Skeletal muscle cell (primary cell): Measurements from ENCODE around the gene TUBAL3.
A peak's percentile ranks its signal among the peaks of the same experiment; 100 is the strongest.

Experiments used
- DNase-seq: peaks from one replicate; pipeline ENCODE4 v3.0.0-alpha.2; 2010; ENCODE audit warnings: low read depth
- H3K4me3 ChIP-seq: 2 replicates; pipeline ENCODE4 v1.5.1; 2011; ENCODE audit warnings: low read depth, mild to moderate bottlenecking, control low read depth, low read length, moderate library complexity

TUBAL3 gene

GRCh38 chr10:5404208-5405041, at the start of gene TUBAL3:
TSS of gene TUBAL3 (minus strand) at chr10:5404828. CDS start at chr10:5404792, 36 bp downstream.
- DNase-seq = no peak
- no peak within 1 kb of the TSS for H3K4me3 ChIP-seq

- H3K4me3 ChIP-seq = no peak overlapping the region
- DNase-seq = no peak
Measured at GRCh38 chr10:5453749-5454489, 49.3 kb upstream of the TUBAL3 start.

DNA sequence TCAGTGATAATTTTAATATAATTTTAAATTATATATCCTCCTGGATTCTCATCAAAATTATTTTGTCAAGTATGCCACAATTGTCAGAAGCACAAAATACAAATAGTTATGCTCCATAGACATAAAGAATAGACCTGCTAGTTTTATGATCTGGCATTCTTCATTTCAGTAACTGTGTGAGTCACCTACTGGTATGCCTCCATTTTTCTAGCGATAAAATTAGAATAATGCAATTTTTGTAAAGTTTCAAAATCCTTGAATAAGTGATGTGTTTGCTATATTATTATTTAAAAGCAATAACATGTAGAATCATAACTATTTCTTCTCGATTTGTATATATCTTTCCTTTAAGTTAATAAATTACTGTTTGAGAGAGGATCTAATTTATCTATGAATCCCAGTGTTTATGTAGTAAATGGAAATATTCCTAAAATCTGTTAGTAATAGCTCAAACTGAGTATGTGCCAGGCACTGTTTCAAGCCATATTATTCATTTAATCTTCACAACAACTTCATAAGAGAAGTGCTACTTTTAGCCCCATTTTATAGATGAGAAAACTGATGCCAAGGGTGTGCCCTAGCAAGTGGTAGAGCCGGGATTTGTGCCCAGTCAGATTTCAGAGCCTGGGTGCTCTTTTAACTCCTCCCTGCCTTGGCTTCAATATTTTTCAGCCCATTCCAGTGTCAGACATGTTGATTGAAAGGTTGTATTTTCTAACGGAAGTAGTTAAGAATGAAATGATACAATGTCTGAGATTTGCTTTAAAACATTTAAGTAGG, 46.2 kb upstream of the TUBAL3 start:
- no peak for DNase-seq

DNA sequence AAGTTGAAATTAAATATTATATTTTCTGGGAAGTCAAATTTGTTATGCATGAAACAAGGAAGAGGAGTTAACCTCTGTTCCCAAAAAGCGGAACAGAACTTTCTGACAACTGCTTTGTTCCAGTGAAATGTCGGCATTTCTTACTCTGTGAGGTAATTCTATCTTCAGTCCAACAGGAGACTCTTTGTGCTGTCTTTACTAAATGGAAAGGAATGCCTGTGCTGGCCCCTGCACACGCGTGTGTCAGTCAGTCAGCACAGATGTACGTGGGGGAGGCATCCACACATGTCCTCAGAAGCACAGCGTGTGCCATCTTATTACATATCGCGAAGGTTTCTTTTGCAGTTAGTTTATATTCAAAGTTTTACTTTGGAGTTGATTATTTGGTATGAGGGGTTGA, 45.2 kb upstream of the TUBAL3 start:
- peak; percentile 82 for DNase-seq
- H3K4me3 ChIP-seq = peak overlapping the region; percentile 67

More for the DNA sequence above, 46.2 kb upstream of the TUBAL3 start:
- no peak overlapping the region for H3K4me3 ChIP-seq

DNA sequence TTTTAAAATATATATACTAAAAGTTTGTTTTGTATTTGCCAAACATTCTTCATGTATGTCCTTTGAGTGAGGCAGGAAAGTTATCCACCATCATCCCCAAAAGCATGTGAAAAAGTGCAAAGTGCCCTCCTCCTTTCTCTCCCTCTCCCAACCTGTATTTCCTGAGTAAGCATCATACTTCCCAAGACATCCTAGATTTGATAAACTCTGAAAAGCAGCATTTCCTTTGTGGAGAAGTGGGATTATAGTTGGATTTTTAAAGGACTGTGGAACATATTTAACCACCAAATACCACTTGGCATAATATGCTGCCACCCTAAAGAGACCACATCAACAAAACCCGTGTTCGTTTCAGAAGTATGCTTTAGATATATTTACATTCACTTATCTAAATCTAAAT, 44.6 kb upstream of the TUBAL3 start:
- no peak for DNase-seq
- H3K4me3 ChIP-seq = peak overlapping the region; percentile 67

- H3K4me3 ChIP-seq = peak overlapping the region; percentile 67
- no peak for DNase-seq
Measured at GRCh38 chr10:5448333-5449001, 43.8 kb upstream of the TUBAL3 start.

- peak overlapping the region; percentile 67 for H3K4me3 ChIP-seq
- no peak for DNase-seq
Measured at GRCh38 chr10:5447611-5448071, 43.0 kb upstream of the TUBAL3 start.

- DNase-seq = no peak
- peak overlapping the region; percentile 67 for H3K4me3 ChIP-seq
Measured at GRCh38 chr10:5447056-5447455, 42.4 kb upstream of the TUBAL3 start.

GRCh38 chr10:5446390-5446926, 41.8 kb upstream of the TUBAL3 start:
- peak overlapping the region; percentile 67 for H3K4me3 ChIP-seq
- DNase-seq = peak; percentile 58

DNA sequence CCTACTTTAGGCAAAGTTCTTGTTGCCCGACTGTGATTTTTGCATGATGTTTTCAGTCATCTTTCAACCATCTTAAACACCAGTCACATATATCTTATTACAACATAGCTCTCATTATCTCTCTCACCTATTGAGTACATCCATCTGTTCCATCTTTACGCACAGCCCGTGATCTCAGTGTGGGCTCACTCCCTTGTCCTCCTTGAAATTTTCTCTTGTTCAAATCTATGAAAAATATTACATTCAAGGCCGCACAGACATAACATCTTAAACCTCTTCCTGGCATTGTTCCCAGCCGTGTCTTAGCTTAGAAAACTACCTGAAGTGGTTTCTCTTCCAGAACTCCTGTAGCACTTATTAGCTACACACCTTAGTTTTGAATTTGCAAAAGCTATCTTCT, 40.4 kb upstream of the TUBAL3 start:
- no peak for DNase-seq

DNA sequence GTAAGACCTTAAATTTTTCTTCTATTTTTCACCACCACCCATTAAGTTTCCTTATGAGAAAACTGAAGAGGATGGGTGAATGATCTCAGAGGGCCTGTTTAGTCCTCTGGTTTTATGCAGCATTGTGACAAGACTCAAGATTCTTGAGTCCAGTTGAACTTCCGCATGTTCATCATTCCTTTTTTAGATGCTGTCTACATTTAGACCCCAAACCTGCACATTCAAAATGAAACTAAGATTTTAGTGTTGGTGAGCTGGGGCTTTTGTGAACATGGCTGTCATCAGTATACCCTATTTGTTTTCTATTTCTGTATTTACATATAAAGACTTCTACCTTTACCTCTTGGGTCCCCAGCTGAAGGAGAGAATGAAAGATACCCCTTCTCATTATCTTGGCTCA, 38.8 kb upstream of the TUBAL3 start:
- DNase-seq = no peak
- no peak overlapping the region for H3K4me3 ChIP-seq

More for the DNA sequence above, 40.4 kb upstream of the TUBAL3 start:
- H3K4me3 ChIP-seq = no peak overlapping the region

DNA sequence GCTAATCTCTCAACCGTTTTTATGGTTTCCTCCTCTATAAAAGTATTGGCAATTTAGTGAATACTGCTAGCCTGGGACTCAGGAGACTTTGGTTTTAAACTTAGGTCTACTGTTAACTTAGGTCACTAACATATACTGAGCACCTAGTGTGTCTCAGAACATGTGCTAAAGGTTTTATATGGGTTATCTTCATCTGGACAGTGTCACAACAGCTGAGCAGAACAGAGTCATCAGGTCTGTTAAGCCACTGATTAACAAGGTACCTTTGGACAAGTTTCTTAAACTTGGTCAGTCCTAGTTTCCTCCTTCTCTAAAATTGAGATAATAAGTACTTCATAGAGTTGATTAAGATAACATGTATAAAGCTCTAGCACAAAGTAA, 38.4 kb upstream of the TUBAL3 start:
- no peak for DNase-seq
- H3K4me3 ChIP-seq = no peak overlapping the region

DNA sequence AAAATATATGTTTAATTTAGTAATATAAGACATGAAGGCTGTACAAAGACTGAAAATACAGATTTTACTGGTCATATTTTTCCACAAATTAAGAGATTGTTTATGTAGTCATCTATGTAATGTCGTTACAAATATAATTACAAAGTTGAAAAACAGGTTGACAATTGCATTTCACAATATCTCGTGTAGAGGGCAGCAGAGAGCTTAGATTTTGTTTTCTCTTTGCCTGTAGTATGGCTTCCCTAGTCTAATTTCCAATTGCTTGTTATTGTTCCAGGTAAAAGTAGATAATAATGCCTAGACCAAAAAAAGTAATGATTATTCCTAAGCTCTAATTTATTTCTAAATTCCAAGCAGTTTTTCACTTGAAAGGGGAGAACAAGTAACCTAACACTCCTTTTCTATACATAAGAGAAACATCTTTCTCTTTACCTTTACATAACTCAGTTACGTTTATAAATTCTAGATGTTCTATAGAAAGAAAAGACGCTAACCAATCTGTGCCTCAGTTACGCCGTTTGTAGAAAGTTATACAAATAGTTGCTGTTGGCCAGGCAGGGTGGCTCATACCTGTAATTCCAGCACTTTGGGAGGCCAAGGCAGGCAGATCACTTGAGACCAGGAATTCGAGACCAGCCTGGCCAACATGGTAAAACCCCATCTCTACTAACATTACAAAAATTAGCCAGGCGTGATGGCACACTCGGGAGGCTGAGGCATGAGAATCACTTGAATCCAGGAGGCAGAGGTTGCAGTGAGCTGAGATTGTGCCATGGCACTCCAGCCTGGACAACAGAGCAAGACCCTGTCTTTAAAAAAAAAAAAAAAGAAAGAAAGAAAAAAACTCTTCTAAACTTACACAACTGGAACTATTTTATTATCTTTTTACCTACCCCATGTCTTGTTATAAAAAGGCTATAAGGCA, 37.7 kb upstream of the TUBAL3 start:
- no peak for DNase-seq
- no peak overlapping the region for H3K4me3 ChIP-seq

DNA sequence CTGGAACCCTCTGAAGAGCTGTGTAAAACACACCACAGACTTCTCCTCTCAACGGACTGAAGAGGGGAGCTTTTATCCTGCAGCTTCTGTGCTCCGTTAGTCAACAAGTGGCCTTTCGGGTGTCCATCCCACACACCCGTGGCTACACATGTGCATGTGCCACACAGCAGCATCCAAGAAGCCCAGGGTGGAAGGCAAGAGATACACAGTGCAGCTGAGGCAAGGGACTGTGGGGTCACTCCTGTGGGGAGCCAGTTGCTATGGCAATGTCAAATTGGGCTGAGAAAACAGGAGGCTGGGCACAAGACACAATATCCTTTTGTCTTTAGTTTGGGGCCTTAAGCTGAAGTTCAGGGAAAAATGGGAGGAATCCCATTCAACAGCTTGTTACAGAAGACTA, 36.5 kb upstream of the TUBAL3 start:
- DNase-seq = no peak
- no peak overlapping the region for H3K4me3 ChIP-seq

DNA sequence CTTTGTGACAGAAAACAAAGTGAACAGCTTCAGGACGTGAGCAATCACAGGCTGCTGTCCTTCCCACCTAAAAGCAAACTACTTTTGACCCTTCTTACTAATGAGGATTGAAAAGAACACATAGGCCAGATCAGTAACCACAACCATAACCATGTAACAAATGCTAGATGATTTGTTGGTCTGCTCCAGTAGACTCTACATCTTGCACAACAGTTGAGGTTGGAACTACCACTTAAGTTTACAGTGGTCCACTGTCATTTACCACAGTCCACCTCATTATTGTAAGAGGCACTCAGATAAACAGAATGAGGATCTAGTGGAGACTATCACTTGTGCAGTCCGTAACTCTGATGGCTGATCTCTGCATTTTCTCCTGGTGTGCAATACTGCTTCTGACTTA, 35.6 kb upstream of the TUBAL3 start:
- no peak overlapping the region for H3K4me3 ChIP-seq
- DNase-seq = no peak

GRCh38 chr10:5435328-5435727, 30.7 kb upstream of the TUBAL3 start:
- no peak overlapping the region for H3K4me3 ChIP-seq
- no peak for DNase-seq

- no peak overlapping the region for H3K4me3 ChIP-seq
- DNase-seq = peak; percentile 50
Measured at GRCh38 chr10:5434017-5434753, 29.6 kb upstream of the TUBAL3 start.
